Dermis blood vessel endothelial cell (primary cell): ENCODE results near the gene NDUFS3. TPM values are rescaled to one million over a fixed set of nuclear protein-coding genes. Genes with fewer than 3 reads are reported as not detected.
A peak's percentile ranks its signal among the peaks of the same experiment; 100 is the strongest.
"Not testable (repeated sequence)": the region's sequence is repeated elsewhere in the genome, so short reads cannot be mapped to it uniquely, and the experiment has no call there.

Source experiments
- DNase-seq: peaks from one replicate; pipeline ENCODE4 v3.0.0; 2010
- total RNA-seq: library from RNA; depleted of rRNA; stranded (reverse); fragments of >200 nt; gene quantifications from 2 replicates; pipeline ENCODE4 v1.2.3, GENCODE V29; 2014

NDUFS3 gene
- total RNA-seq, 1 donor from 2014 or later, result 101 TPM

GRCh38 chr11:47562393-47562792 lies 16.5 kb upstream of the NDUFS3 start:
- not testable (repeated sequence) for DNase-seq

- not testable (repeated sequence) for DNase-seq
These were observed 14.5 kb upstream of the NDUFS3 start for GRCh38 chr11:47564366-47564765.

DNA sequence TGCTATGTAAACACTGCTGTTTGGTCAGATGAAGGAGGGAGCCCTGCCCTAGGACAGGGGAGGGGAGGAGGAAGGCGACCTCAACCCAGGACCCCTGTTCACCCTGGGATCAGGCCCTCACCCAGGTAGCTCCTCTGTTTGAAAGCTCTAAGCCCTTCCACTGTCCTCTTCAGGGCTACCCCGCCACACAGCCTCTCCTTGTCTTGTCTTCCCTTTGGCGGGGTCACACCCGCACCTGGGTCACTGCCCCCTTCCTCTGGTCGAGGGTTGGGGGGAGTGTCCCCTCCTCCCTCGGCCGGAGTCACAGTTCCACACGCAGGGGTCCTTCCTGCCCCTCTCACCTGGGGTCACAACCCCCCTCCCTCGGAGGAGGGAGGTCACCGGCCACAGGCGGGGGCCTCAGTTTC lies 13.9 kb upstream of the NDUFS3 start:
- no peak for DNase-seq

- DNase-seq, result peak; percentile 81
These were observed 13.3 kb upstream of the NDUFS3 start, which contains the start of gene PTPMT1 for GRCh38 chr11:47565340-47566148. Gene PTPMT1 (plus strand): TSS chr11:47565599. CDS start chr11:47565623, 24 bp downstream.

- DNase-seq, result peak; percentile 32
These were observed 12.7 kb upstream of the NDUFS3 start for GRCh38 chr11:47566149-47566698.

DNA sequence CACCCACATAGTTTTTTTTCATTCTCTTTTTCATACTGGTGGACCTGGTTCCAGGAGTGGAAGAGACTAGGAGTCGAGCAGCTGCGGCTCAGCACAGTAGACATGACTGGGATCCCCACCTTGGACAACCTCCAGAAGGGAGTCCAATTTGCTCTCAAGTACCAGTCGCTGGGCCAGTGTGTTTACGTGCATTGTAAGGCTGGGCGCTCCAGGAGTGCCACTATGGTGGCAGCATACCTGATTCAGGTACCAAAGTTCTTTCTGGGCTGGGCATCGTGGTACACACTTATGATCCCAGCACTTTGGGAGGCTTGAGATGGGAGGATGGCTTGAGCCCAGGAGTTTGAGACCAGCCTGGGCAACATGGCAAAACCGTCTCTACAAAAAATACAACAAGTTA lies 9.2 kb upstream of the NDUFS3 start:
- no peak for DNase-seq

DNA sequence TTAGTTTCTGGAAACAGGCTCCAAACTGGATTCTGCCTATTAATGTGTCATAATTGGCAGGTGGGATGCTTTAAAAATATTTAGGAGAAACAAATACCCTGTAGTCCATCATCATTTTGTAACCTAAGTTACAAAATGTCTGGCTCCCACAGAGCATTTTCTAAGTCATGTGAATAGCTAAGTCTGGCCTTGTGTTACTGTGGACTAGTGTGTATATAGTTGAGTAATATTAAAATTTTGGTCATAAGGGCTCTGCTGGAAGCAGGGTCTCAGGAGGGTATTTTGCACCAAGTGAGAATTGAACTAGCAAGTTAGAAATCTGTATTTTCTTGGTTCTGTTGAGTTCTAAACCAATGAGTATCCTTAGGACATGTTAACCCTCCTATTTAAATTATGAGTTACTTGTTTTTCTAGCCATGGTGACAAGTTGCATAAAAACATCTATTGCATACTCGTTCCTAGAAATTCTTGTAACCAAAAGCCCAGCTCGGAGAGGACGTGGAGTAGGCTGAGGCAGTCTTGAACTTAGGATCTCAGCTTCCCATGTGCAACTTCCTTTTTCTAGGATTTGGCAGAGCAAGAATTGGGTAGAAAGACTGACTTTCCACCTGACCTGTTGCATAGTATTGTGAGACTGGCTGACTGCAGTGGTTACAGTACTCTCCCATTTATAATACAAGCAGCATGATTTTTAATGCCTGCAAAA lies 8.1 kb upstream of the NDUFS3 start:
- no peak for DNase-seq

GRCh38 chr11:47571357-47571729 lies 7.5 kb upstream of the NDUFS3 start:
- DNase-seq, result no peak

- no peak for DNase-seq
These were observed 7.0 kb upstream of the NDUFS3 start for GRCh38 chr11:47571895-47572294.

DNA sequence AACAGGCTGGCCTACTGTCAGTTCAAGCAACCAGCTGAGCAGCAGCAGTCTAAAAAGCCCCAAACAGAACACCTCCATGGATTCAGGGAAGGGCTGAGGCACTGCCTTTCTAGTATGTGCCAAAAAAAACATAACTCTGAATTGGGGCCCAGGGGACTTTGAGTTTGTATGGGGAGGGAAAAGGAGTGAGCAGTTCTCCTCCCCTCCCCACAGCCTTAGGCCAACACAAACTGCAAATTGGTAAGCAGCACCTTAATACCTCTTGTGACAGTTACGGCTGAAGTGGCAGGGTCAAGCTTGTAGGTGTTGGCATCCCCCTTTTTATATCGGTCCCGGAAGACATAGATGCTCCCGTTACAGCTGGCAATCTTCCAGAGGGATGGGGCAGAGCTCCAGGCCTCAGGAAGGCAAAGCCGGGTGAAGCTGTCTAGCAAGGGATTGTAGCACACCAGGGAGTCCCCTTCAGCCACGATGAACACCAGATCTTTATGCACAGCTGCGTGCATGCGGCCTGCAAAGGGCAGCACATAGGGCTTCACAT lies 6.1 kb upstream of the NDUFS3 start:
- DNase-seq, result no peak

DNA sequence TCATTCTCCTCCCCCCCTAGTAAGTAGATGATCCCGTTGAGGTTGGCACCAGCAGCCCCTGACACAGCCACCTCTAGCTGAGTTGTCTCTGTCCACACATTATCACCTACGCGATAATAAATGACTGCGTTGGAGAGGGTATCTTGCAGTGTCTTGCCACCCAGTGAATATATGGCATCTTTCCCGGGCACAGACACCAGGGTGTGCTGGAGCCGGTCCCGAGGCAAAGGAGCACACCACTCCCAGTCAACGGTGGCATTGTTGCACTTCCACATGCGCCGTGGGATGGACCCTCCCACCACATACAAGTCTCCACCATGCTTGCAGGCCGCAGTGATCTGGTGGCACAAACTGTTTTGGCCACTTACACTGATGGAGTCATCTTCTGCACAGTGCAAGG lies 5.6 kb upstream of the NDUFS3 start:
- DNase-seq, result no peak

DNA sequence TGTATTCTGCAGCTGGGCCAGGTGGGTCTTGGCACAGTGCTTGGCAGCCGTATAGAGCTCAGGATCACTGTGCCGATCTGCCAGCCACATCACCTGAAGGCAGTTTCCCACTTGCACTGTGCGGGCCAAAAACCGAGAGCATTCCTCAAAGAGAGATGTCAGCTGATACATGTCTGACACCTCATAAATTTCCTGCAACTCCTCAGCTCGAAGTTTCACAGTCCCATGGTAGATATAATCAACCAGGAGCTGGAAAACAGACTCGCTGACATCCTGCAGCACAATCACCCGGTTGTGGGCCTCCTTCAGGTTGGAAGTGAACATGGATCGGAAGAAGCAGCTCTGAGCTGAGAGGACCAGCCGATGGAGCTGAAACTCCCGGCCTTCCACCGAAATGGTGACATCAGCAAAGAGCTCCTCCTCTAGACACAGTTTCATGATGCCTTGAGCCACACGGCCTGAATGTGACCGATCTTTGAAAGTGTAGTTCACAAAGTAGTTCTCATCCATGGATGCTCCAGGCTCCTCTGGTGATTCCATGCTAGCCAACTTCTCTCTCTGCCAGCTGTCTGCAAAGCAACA lies 1.3 kb upstream of the NDUFS3 start:
- no peak for DNase-seq

- DNase-seq, result no peak
These were observed 5.0 kb downstream of the NDUFS3 start for GRCh38 chr11:47583844-47584243.

- no peak for DNase-seq
These were observed 7.4 kb downstream of the NDUFS3 start, which contains the start of gene FAM180B for GRCh38 chr11:47586098-47586855. Gene FAM180B (plus strand): TSS chr11:47586678. CDS start chr11:47586769, 91 bp downstream.

DNA sequence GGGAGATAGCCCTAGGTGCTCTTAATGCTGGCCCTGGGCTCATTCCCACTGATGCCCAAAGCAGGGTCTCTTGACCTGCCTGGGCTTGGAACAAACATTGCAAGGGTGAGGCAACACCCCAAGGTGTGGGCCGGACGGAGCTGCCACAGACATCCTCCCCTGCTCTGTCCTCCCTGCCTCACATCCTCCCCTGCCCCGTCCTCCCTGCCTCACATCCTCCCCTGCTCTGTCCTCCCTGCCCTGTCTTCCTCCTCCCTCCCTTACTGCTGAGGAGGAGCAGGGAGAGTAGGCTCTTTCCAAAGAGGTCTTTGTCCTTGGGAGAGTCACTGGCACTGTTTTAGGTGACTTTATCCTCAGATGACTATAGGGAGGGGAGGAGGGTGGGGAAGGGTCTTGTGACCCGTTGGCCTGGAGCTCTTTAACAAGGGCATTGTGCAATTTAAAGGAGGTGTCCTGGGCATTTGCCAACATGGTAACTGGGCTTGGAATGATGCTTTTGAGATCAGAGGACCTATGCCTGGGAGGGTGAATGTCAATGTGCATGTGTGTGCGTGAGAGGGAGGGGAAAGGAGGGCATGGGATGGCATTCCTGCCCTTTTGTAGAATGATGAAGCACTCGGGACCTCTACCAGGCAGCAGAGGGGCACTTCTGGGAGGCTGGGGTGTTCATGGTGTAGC lies 8.3 kb downstream of the NDUFS3 start:
- no peak for DNase-seq

DNA sequence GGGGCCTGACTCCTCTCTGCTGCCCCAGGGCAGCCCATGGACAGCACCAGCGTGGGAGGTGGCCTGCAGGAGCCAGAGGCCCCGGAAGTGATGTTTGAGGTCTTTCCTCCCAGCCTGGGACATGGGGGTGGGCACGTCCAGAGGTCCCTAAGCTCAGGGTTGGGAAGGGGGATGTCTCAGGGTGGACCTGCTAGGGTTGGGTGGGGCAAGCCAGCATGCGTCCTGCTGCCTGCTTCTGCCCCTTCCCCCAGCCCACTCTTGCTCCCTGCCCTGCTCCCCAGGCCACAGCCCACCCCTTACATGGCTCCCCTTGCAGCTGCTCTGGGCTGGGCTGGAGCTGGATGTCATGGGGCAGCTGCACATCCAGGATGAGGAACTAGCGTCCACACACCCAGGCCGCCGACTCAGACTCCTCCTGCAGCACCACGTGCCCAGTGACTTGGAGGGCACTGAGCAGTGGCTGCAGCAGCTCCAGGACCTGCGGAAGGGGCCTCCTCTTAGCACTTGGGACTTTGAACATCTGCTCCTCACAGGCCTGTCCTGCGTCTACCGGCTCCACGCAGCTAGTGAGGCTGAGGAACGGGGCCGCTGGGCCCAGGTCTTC lies 9.0 kb downstream of the NDUFS3 start:
- DNase-seq, result no peak

- DNase-seq, result no peak
These were observed 10.2 kb downstream of the NDUFS3 start for GRCh38 chr11:47589118-47589517.

DNA sequence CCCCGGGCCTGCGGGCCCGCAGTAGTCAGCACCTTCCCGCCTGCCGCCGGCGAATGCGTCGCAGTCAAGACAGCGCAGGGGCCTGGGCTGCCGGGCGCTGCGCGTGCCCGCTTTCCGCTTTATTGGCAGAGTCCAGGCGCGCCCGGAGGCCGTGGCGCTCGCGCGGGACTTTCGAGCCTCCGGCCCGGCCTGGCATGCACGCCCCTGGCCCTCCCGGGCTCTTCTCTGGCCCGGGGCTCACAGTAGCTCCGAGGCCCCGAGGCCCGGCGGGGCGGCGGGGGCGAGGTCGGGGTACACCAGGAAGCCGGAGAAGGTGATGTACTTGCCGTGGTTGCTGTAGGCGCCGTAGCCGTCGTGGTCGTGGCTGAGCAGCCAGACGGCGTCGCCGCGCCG lies 10.7 kb downstream of the NDUFS3 start:
- no peak for DNase-seq

DNA sequence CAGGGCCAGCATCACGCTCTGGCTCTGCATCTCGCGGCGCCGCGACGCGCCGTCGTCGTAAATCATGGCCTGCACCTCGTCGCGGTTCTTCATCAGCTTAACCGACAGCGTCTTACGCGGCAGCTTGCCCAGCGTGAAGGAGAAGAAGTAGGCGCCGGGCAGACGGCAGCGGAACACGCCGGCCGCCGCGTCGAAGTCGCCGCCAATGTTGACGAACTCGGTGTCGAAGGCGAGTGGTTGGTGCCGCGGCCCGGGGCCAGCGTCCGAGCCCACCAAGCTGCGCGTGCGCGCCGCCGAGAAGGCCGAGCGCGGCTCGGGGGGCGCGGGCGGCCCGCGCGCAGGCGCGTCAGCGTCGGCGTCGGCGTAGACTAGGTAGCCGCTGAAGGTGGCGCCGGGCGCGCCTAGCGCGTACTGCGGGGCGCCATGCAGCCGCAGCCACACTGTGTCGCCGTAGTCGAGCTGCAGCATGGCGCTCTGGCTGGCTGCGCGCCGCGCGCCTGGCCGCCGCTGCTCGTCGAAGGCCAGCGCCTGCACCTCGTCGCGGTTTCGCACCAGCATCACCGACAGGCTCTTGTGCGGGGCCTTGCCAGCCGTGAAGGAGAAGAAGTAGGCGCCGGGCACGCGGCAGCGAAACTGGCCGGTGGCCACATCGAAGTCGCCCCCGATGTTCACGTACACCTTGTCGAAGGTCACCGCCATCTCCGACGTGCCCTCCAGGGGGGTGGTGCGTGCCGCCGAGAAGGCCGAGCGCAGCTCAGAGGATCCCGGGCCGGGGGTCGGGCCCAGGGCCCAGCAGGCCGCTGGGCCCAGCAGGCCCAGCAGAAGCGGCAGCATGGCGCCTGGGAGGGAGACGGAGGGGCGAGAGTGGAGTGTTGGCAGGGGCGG lies 11.3 kb downstream of the NDUFS3 start:
- DNase-seq, result no peak

GRCh38 chr11:47591764-47592163 lies 12.9 kb downstream of the NDUFS3 start:
- DNase-seq, result peak; percentile 91
